SU-DHL-6 (cell line): Measurements from ENCODE around the gene SENP2.

Experiments
- EZH2phosphoT487 ChIP-seq: fragments of 200-600 bp; sonication (generic), shearing (Covaris generic); conservative IDR thresholded peaks from 2 replicates; pipeline ENCODE4 v1.6.1; 2018; ENCODE audit warnings: mild to moderate bottlenecking, antibody characterized with exemption, low read length, moderate library complexity, mixed read lengths
- TF ChIP-seq, protein P1 (sequence below): fragments of 200-600 bp; sonication (generic); IDR thresholded peaks from one replicate; pipeline ENCODE4 v1.5.1; 2017; ENCODE audit warnings: antibody characterized with exemption, mild to moderate bottlenecking, low read length, moderate library complexity; ENCODE audit not compliant: insufficient read depth, poor library complexity, severe bottlenecking

DNA sequence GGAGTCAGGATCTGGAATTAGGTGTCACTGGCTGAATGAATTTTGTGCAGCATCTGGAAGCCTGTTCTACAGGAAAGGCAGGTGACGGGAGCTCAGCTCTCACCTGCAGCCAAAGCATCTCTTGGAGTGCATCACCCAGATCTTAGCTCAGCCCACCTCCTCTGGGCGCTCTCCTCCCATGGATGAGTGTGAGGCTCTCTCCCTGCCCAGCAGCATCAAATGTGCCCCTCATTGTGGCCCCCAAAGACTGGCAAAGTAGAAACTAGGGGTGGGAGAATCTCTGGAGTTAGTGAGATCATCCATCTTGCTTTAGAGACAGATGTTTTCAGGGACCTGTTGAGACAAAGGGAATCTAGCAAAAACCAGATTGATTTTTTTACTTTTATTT, 68.7 kb downstream of the SENP2 start:
- TF ChIP-seq, protein P1, sequence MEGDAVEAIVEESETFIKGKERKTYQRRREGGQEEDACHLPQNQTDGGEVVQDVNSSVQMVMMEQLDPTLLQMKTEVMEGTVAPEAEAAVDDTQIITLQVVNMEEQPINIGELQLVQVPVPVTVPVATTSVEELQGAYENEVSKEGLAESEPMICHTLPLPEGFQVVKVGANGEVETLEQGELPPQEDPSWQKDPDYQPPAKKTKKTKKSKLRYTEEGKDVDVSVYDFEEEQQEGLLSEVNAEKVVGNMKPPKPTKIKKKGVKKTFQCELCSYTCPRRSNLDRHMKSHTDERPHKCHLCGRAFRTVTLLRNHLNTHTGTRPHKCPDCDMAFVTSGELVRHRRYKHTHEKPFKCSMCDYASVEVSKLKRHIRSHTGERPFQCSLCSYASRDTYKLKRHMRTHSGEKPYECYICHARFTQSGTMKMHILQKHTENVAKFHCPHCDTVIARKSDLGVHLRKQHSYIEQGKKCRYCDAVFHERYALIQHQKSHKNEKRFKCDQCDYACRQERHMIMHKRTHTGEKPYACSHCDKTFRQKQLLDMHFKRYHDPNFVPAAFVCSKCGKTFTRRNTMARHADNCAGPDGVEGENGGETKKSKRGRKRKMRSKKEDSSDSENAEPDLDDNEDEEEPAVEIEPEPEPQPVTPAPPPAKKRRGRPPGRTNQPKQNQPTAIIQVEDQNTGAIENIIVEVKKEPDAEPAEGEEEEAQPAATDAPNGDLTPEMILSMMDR: no peak
- no peak for TF ChIP-seq EZH2phosphoT487
